MM.1S (cell line): Measurements from ENCODE around the gene SLC11A1.

ENCODE experiments used
- DNase-seq: peaks from one replicate; pipeline ENCODE4 v3.0.0-alpha.2; 2015
- H2AFZ ChIP-seq: fragments of 300-600 bp; sonication (generic); 2 replicates; pipeline ENCODE4 v1.6.0; 2016; ENCODE audit warnings: antibody characterized with exemption, low read length
- H3F3A ChIP-seq: fragments of 300-600 bp; sonication (generic); 2 replicates; pipeline ENCODE4 v1.6.1; 2016; ENCODE audit warnings: mild to moderate bottlenecking, antibody characterized with exemption, low read length, moderate library complexity, mixed read lengths; ENCODE audit not compliant: insufficient read depth
- H3K27ac ChIP-seq: fragments of 300-600 bp; sonication (generic); 2 replicates; pipeline ENCODE4 v1.5.1; 2016; ENCODE audit warnings: mild to moderate bottlenecking, low read length
- H3K27me3 ChIP-seq: fragments of 300-600 bp; sonication (generic); replicated peaks from 2 replicates; pipeline ENCODE4 v1.6.0; 2016; ENCODE audit warnings: low read length; ENCODE audit not compliant: insufficient read depth
- H3K36me3 ChIP-seq: fragments of 300-600 bp; sonication (generic); replicated peaks from 2 replicates; pipeline ENCODE4 v1.6.1; 2016; ENCODE audit warnings: mild to moderate bottlenecking, low read length, mixed read lengths; ENCODE audit not compliant: insufficient read depth
- H3K4me1 ChIP-seq: fragments of 300-600 bp; sonication (generic); 2 replicates; pipeline ENCODE4 v1.6.1; 2016; ENCODE audit warnings: low read length, mixed read lengths
- H3K4me2 ChIP-seq: fragments of 300-600 bp; sonication (generic); 2 replicates; pipeline ENCODE4 v1.6.0; 2016; ENCODE audit warnings: low read depth, low read length
- H3K4me3 ChIP-seq: fragments of 300-600 bp; sonication (generic); 2 replicates; pipeline ENCODE4 v1.5.1; 2016; ENCODE audit warnings: low read length, mixed read lengths
- H3K79me2 ChIP-seq: fragments of 300-600 bp; sonication (generic); 2 replicates; pipeline ENCODE4 v1.6.1; 2016; ENCODE audit warnings: mixed run types, low read length, mixed read lengths
- H3K9ac ChIP-seq: fragments of 300-600 bp; sonication (generic); 2 replicates; pipeline ENCODE4 v1.6.1; 2016; ENCODE audit warnings: low read length, mixed read lengths
- H3K9me2 ChIP-seq: fragments of 300-600 bp; sonication (generic); replicated peaks from 2 replicates; pipeline ENCODE4 v1.6.1; 2016; ENCODE audit warnings: mild to moderate bottlenecking, low read length, mixed read lengths; ENCODE audit not compliant: insufficient read depth
- H3K9me3 ChIP-seq: fragments of 300-600 bp; sonication (generic); replicated peaks from 2 replicates; pipeline ENCODE4 v1.6.1; 2016; ENCODE audit warnings: mild to moderate bottlenecking, low read length, mixed read lengths; ENCODE audit not compliant: insufficient read depth
- H4K20me1 ChIP-seq: fragments of 300-600 bp; sonication (generic); 2 replicates; pipeline ENCODE4 v1.6.1; 2016; ENCODE audit warnings: mild to moderate bottlenecking, low read length, moderate library complexity, mixed read lengths; ENCODE audit not compliant: insufficient read depth
- EZH2 ChIP-seq: fragments of 300-600 bp; sonication (generic); optimal IDR thresholded peaks from 2 replicates; pipeline ENCODE3; 2017; ENCODE audit warnings: low read depth, mild to moderate bottlenecking, antibody characterized with exemption, low read length, mixed read lengths
- EZH2phosphoT487 ChIP-seq: fragments of 300-600 bp; sonication (generic); IDR thresholded peaks from 2 replicates; pipeline ENCODE4 v1.6.1; 2018; ENCODE audit warnings: antibody characterized with exemption, low read length
- TF ChIP-seq, protein P1 (sequence below): fragments of 300-600 bp; sonication (generic); IDR thresholded peaks from 2 replicates; pipeline ENCODE4 v1.5.1; 2016; ENCODE audit warnings: antibody characterized with exemption, low read length, mixed read lengths

SLC11A1 gene

DNA sequence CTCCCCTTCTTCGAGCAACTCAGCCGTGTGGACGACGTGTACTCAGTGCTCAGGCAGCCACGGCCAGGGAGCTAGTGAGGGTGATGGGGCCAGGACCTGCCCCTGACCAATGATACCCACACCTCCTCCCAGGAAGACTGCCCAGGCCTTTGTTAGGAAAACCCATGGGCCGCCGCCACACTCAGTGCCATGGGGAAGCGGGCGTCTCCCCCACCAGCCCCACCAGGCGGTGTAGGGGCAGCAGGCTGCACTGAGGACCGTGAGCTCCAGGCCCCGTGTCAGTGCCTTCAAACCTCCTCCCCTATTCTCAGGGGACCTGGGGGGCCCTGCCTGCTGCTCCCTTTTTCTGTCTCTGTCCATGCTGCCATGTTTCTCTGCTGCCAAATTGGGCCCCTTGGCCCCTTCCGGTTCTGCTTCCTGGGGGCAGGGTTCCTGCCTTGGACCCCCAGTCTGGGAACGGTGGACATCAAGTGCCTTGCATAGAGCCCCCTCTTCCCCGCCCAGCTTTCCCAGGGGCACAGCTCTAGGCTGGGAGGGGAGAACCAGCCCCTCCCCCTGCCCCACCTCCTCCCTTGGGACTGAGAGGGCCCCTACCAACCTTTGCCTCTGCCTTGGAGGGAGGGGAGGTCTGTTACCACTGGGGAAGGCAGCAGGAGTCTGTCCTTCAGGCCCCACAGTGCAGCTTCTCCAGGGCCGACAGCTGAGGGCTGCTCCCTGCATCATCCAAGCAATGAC, 22.4 kb downstream of the SLC11A1 start:
- Histone ChIP-seq H3K27me3 (no peaks in the 10 kb centered on the region), H3K36me3 (no peaks in the 10 kb centered on the region), H3K9me3 (no peaks in the 10 kb centered on the region), H3K4me3 (no peak overlapping the region), H3K9me2 (no peaks in the 10 kb centered on the region), H3K27ac (no peak overlapping the region), H3K9ac (no peak overlapping the region), H4K20me1 (no peaks in the 10 kb centered on the region), H2AFZ (no peak overlapping the region), H3K4me2 (no peak overlapping the region), H3K4me1 (peaks cover 26% of the 10 kb centered on the region), H3F3A (peaks cover 9% of the 10 kb centered on the region; the same call in 1 of the 2 replicates), H3K79me2 (peaks cover 28% of the 10 kb centered on the region)
- TF ChIP-seq EZH2phosphoT487 (no peak), EZH2 (no peak)
- TF ChIP-seq, protein P1, sequence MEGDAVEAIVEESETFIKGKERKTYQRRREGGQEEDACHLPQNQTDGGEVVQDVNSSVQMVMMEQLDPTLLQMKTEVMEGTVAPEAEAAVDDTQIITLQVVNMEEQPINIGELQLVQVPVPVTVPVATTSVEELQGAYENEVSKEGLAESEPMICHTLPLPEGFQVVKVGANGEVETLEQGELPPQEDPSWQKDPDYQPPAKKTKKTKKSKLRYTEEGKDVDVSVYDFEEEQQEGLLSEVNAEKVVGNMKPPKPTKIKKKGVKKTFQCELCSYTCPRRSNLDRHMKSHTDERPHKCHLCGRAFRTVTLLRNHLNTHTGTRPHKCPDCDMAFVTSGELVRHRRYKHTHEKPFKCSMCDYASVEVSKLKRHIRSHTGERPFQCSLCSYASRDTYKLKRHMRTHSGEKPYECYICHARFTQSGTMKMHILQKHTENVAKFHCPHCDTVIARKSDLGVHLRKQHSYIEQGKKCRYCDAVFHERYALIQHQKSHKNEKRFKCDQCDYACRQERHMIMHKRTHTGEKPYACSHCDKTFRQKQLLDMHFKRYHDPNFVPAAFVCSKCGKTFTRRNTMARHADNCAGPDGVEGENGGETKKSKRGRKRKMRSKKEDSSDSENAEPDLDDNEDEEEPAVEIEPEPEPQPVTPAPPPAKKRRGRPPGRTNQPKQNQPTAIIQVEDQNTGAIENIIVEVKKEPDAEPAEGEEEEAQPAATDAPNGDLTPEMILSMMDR: no peak
- DNase-seq: no peak

DNA sequence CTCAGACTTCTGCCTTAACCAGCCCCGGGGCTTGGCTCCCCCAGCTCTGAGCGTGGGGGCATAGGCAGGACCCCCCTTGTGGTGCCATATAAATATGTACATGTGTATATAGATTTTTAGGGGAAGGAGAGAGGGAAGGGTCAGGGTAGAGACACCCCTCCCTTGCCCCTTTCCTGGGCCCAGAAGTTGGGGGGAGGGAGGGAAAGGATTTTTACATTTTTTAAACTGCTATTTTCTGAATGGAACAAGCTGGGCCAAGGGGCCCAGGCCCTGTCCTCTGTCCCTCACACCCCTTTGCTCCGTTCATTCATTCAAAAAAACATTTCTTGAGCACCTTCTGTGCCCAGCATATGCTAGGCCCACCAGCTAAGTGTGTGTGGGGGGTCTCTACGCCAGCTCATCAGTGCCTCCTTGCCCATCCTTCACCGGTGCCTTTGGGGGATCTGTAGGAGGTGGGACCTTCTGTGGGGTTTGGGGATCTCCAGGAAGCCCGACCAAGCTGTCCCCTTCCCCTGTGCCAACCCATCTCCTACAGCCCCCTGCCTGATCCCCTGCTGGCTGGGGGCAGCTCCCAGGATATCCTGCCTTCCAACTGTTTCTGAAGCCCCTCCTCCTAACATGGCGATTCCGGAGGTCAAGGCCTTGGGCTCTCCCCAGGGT, 23.1 kb downstream of the SLC11A1 start:
- Histone ChIP-seq H3K36me3 (no peaks in the 10 kb centered on the region), H3K9ac (peak overlapping the region; percentile 48; the same call in 1 of the 2 replicates), H3K4me2 (peak overlapping the region; percentile 98), H3K4me3 (peak overlapping the region; percentile 62), H3K27ac (peak overlapping the region; percentile 50; the same call in 1 of the 2 replicates), H3K79me2 (peaks cover 25% of the 10 kb centered on the region), H4K20me1 (no peaks in the 10 kb centered on the region), H3K9me3 (no peaks in the 10 kb centered on the region), H2AFZ (no peak overlapping the region), H3F3A (peaks cover 9% of the 10 kb centered on the region; the same call in 1 of the 2 replicates), H3K27me3 (no peaks in the 10 kb centered on the region), H3K9me2 (no peaks in the 10 kb centered on the region), H3K4me1 (peaks cover 26% of the 10 kb centered on the region)
- TF ChIP-seq, protein P1: no peak
- TF ChIP-seq EZH2 (no peak), EZH2phosphoT487 (no peak)
- DNase-seq: no peak

DNA sequence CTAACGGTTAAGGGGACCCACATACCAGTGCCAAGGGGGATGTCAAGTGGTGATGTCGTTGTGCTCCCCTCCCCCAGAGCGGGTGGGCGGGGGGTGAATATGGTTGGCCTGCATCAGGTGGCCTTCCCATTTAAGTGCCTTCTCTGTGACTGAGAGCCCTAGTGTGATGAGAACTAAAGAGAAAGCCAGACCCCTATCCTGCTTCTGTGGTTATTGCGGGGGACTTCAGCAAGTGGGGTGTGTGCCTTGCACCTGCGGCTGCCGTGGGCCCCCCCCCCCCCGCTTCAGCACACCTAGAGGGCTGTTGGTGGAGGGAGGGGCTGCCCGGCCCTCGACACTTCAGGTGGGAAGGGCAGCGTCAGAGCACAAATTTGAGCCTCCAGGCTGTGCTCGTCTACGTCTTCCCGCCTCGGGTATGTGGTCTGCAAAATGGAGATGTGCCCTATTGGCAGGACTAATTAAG, 23.7 kb downstream of the SLC11A1 start:
- Histone ChIP-seq H3K27ac (peak overlapping the region; percentile 50; the same call in 1 of the 2 replicates), H3K4me2 (peak overlapping the region; percentile 98), H3K27me3 (no peaks in the 10 kb centered on the region), H2AFZ (peak overlapping the region; percentile 57), H3K4me3 (peak overlapping the region; percentile 62), H3F3A (peaks cover 9% of the 10 kb centered on the region; the same call in 1 of the 2 replicates), H3K36me3 (no peaks in the 10 kb centered on the region), H3K9ac (peak overlapping the region; percentile 48; the same call in 1 of the 2 replicates), H4K20me1 (no peaks in the 10 kb centered on the region), H3K9me3 (no peaks in the 10 kb centered on the region), H3K79me2 (peaks cover 19% of the 10 kb centered on the region), H3K9me2 (no peaks in the 10 kb centered on the region), H3K4me1 (peaks cover 26% of the 10 kb centered on the region)
- TF ChIP-seq EZH2: no peak
- no peak for TF ChIP-seq EZH2phosphoT487
- TF ChIP-seq, protein P1: no peak
- DNase-seq: no peak
